Peyer's patch (tissue), 4 donors: ENCODE data around the gene ROR1. TPM values are rescaled to one million over a fixed set of nuclear protein-coding genes. Genes with fewer than 3 reads are reported as not detected.

Source experiments
- DNase-seq, 3 donors: peaks; one replicate each; pipeline ENCODE4 v3.0.0-alpha.2; 2017 to 2019
- H3K27ac ChIP-seq, 4 donors: fragments of 200-600 bp; sonication (generic); one replicate each; pipeline ENCODE4 v1.5.1; 2016 to 2019
- H3K27me3 ChIP-seq, 2 donors: fragments of 200-600 bp; sonication (generic); one replicate each; pipeline ENCODE4 v1.5.1; 2019
- H3K36me3 ChIP-seq, 3 donors: fragments of 200-600 bp; sonication (generic); one replicate each; pipeline ENCODE4 v1.5.1; 2016 to 2019
- H3K4me1 ChIP-seq, 4 donors: fragments of 200-600 bp; sonication (generic); one replicate each; pipeline ENCODE4 v1.5.1; 2016 to 2019
- H3K4me3 ChIP-seq, 4 donors: fragments of 200-600 bp; sonication (generic); 1 replicate in 3 of 4; 2 replicates in 1 of 4; pipeline ENCODE4 v1.5.1; 2016 to 2019; ENCODE audit warnings: mild to moderate bottlenecking in 1 of 4
- H3K9me3 ChIP-seq, 4 donors: fragments of 200-600 bp; sonication (generic); one replicate each; pipeline ENCODE4 v1.5.1; 2016 to 2019; ENCODE audit warnings: mild to moderate bottlenecking in 1 of 4
- CTCF ChIP-seq, 6 experiments: fragments of 450-650 bp in 4 of 6; fragments of 200-600 bp in 2 of 6; sonication (generic) in 1 of 6; IDR thresholded peaks; one replicate each; pipeline ENCODE4 v1.5.1; 2017 to 2019; ENCODE audit warnings: antibody characterized with exemption in 6 of 6, mild to moderate bottlenecking in 3 of 6, moderate library complexity in 1 of 6
- POLR2A ChIP-seq, 2 donors: fragments of 450-650 bp; IDR thresholded peaks; one replicate each; pipeline ENCODE4 v1.5.1; 2017; ENCODE audit warnings: antibody characterized with exemption in 2 of 2, mild to moderate bottlenecking in 2 of 2, moderate library complexity in 2 of 2
- total RNA-seq, 4 donors: library from RNA; depleted of rRNA; stranded (reverse); fragments of >200 nt; gene quantifications; one replicate each; pipeline ENCODE4 v1.1.0, GENCODE V29; 2016

ROR1 gene
- total RNA-seq, 4 donors from 2014 or later, result 1.2 to 7.4 (median 4.7) TPM

GRCh38 chr1:63914706-63915105 is 140.9 kb downstream of the ROR1 start:
- Histone ChIP-seq H3K4me3 (no peak overlapping the region), H3K36me3 (no peaks in the 10 kb centered on the region), H3K9me3 (no peaks in the 10 kb centered on the region), H3K27me3 (no peaks in the 10 kb centered on the region), H3K27ac (no peak overlapping the region), H3K4me1 (peaks cover 0 to 19% (median 0%) of the 10 kb centered on the region in 4 donors)
- DNase-seq, result no peak
- no peak for TF ChIP-seq POLR2A (IDR thresholded peaks at IDR 0.05)
- TF ChIP-seq CTCF (IDR thresholded peaks at IDR 0.05), result no peak

GRCh38 chr1:63915121-63915520 is 141.3 kb downstream of the ROR1 start:
- Histone ChIP-seq H3K27me3 (no peaks in the 10 kb centered on the region), H3K4me3 (no peak overlapping the region), H3K36me3 (no peaks in the 10 kb centered on the region), H3K27ac (no peak overlapping the region), H3K9me3 (no peaks in the 10 kb centered on the region), H3K4me1 (peaks cover 0 to 19% (median 0%) of the 10 kb centered on the region in 4 donors)
- TF ChIP-seq CTCF (IDR thresholded peaks at IDR 0.05), result peak in 1 of 6 experiments; percentile 41
- no peak for TF ChIP-seq POLR2A (IDR thresholded peaks at IDR 0.05)
- no peak for DNase-seq

GRCh38 chr1:63916485-63917360 is 142.9 kb downstream of the ROR1 start:
- H3K9me3 ChIP-seq, result no peaks in the 10 kb centered on the region
- no peak for DNase-seq
- H3K4me1 ChIP-seq, result peaks cover 0 to 27% (median 2%) of the 10 kb centered on the region in 4 donors
- H3K27ac ChIP-seq, result peak overlapping the region in 1 of 4 donors; percentile 35
- no peaks in the 10 kb centered on the region for H3K27me3 ChIP-seq
- no peaks in the 10 kb centered on the region for H3K36me3 ChIP-seq
- H3K4me3 ChIP-seq, result no peak overlapping the region
- TF ChIP-seq POLR2A (IDR thresholded peaks at IDR 0.05), result no peak
- TF ChIP-seq CTCF (IDR thresholded peaks at IDR 0.05), result no peak

- Histone ChIP-seq H3K4me1 (peaks cover 0 to 24% (median 2%) of the 10 kb centered on the region in 4 donors), H3K27ac (no peak overlapping the region), H3K27me3 (no peaks in the 10 kb centered on the region), H3K9me3 (no peaks in the 10 kb centered on the region), H3K36me3 (no peaks in the 10 kb centered on the region), H3K4me3 (no peak overlapping the region)
- no peak for DNase-seq
- TF ChIP-seq POLR2A (IDR thresholded peaks at IDR 0.05) (no peak), CTCF (IDR thresholded peaks at IDR 0.05) (no peak)
These were observed 144.0 kb downstream of the ROR1 start for GRCh38 chr1:63917571-63918417.

GRCh38 chr1:63918418-63918945 is 144.7 kb downstream of the ROR1 start:
- H3K36me3 ChIP-seq, result no peaks in the 10 kb centered on the region
- no peaks in the 10 kb centered on the region for H3K27me3 ChIP-seq
- H3K27ac ChIP-seq, result no peak overlapping the region
- TF ChIP-seq POLR2A (IDR thresholded peaks at IDR 0.05) (no peak), CTCF (IDR thresholded peaks at IDR 0.05) (no peak)
- no peak overlapping the region for H3K4me3 ChIP-seq
- peaks cover 0 to 22% (median 2%) of the 10 kb centered on the region in 4 donors for H3K4me1 ChIP-seq
- no peaks in the 10 kb centered on the region for H3K9me3 ChIP-seq
- no peak for DNase-seq
